GM18951 (cell line): ENCODE measurements around the gene MED29.

Source experiments
- POLR2A ChIP-seq: IDR thresholded peaks from 4 replicates; pipeline ENCODE4 v1.6.1; 2011; ENCODE audit warnings: mild to moderate bottlenecking; ENCODE audit not compliant: insufficient read length, insufficient read depth; ENCODE audit errors: extremely low read depth
- in situ Hi-C: fragments of 300-500 bp; cut with MboI; formaldehyde crosslinking; loops from one replicate; pipeline ENCODE4 v1.12.0; 2022; ENCODE audit warnings: low sequenced_read_pairs, mixed read lengths, inconsistent platforms; ENCODE audit not compliant: unreplicated experiment

Gene MED29

GRCh38 chr19:39427707-39428106, 36.5 kb downstream of the MED29 start:
- no peak for TF ChIP-seq POLR2A
- in situ Hi-C loops, result no loop called here

GRCh38 chr19:39428283-39429112, 37.3 kb downstream of the MED29 start:
- TF ChIP-seq POLR2A, result no peak
- in situ Hi-C loops, result no loop called here

DNA sequence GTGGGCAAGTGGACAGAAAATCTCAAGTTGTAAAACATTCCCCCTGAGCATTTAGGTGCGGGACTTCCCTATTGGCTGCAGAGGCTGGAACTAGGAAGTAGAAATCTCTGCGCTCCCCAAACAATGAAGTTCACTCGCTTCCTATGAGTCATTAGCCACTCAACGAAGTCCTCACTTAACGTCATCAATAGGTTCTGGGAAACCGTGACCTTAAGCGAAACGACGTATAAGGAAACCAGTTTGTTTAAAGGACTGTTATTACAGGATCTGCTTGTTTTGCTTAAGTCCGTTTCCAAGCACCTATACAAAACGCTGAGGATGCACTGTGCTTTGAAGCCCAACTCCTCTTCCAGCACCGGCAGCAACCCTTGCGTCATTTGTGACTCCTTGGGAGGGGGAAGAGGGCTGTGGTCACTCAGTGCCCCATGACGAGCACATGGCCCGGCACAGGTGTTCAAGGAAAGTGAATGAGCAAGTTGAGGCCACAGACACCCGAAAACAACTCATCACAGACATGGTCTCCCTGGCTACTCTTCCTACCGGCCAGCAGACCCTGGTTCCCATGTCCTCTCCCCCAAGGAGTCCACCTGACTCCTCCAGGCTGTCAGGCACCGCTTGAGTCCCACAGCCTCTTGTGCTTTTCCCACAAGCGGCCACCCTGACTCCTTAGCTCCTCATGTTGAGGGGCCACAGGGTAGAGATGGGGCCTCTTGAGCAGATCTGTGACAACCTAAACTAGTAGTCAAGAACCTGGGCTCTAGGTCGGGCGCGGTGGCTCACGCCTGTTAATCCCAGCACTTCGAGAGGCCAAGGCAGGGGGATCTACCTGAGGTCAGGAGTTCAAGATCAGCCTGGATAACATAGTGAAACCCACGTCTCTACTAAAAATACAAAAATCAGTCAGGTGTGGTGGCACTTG, 39.8 kb downstream of the MED29 start:
- in situ Hi-C loops, result no loop called here
- peak; percentile 35 for TF ChIP-seq POLR2A

DNA sequence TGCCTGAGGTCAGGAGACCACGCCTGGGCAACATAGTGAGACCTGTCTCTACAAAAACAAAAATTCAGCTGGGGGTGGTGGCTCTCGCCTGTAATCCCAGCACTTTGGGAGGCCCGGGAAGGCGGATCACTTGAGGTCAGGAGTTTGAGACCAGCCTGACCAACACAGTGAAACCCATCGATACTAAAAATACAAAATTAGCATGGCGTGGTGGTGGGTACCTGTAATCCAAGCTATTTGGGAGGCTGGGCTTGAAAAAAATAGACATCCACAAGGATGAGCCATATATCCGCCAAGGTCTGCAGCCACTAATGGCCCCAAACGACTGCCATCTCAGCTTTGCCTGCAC, 41.5 kb downstream of the MED29 start:
- in situ Hi-C loops, result no loop called here
- TF ChIP-seq POLR2A, result peak; percentile 38

- in situ Hi-C loops, result no loop called here
- TF ChIP-seq POLR2A, result no peak
Observed at GRCh38 chr19:39433480-39434079, 42.4 kb downstream of the MED29 start.

GRCh38 chr19:39434123-39435076, 43.2 kb downstream of the MED29 start:
- in situ Hi-C loops, result no loop called here
- no peak for TF ChIP-seq POLR2A

DNA sequence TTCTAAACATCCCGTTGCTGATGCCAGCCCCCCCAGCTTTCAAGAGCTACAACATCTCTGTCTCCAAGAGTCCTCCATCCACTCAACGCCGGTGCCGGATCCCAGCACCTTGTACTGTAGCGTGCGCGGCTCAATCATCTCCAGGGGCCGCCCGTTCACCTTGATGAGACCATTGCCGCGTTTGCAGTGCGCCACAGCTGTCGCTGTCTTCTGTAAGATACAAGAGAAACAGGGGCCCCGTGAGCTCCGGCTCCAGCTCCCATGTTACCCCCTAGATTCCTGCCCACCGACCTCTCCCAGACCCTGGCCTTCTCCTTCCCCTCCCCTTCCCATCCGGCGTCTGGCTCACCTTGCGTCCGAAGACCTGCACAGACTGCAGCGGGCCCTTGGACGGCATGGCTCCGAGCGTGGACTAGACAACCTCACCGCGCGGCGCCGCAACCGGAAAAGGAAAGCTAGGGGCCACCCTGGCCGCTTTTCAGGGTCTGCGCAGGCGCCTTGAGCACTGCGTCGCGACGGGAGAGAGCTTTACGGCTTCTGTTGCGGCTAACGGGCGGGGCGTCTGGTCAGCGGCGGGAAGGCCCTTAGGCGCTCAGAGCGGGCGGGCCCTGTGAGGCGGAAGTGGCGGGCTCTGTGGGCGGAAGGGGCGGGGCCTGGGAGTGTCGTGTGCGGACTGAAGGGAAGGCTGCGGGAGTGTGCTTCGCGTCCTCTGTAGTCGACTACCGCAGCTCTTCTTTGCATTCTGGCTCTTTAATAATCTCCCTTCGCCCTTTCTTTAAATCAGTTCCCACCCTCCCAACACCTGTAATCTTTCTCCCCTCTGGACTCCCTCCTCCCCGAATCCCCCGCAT, 44.5 kb downstream of the MED29 start, which contains the start of gene RPS16:
Gene RPS16, minus strand, starts transcription at position 451 of the 851 bp plus-strand sequence. Its CDS starts 54 bp downstream, at position 397.
- in situ Hi-C loops, result no loop called here
- TF ChIP-seq POLR2A, result peak; percentile 98

- TF ChIP-seq POLR2A, result no peak
- in situ Hi-C loops, result no loop called here
Observed at GRCh38 chr19:39436350-39436716, 45.2 kb downstream of the MED29 start.

DNA sequence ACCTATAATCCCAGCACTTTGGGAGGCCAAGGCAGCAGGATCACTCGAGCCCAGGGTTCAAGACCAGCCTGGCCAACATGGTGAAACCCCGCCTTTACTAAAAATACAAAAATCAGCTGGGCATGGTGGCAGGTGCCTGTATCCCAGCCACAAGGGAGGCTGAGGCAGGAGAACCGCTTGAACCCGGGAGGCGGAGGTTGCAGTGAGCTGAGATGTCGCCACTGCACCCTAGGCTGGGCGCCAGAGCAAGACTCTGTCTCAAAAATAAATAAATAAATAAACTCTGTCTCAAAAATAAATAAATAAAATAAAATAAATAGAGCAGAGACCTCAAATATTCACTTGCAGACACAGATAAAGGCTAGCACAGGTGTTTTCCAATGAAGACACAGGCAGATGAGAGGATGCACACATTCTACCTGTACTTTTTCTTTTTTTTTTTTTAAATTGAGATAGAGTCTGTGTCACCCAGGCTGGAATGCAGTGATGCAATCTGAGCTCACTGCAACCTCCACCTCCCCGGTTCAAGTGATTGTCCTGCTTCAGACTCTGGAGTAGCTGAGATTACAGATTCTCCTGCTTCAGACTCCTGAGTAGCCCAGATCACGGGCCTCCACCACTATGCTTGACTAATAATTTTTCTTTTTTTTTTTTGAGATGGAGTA, 47.2 kb downstream of the MED29 start:
- in situ Hi-C loops, result no loop called here
- no peak for TF ChIP-seq POLR2A

DNA sequence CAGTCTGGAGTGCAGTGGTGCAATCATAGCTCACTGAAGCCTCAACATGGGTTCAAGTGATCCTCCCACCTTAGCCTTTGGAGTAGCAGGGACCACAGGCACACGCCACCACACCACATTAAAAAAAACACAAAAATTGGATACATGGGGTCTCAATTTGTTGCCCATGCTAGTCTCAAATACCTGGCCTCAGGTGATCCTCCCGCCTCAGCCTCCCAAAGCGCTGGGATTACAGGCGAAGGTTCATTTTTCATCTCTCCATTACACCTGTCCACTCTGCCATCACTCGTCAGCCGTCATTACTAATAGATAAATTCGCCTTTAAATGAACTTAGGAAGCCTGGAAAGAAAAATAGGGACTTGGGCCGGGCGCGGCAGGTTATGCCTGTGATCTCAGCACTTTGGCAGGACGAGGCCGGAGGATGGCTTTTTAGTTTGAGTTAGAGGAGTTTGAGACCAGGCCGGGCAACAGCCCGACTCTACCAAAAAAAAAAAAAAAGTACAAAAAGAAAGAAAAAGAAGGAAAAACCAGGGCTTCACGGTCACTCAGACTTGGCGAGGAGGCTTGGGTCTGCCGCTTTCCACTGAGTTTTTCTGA, 53.5 kb downstream of the MED29 start:
- in situ Hi-C loops, result no loop called here

More for the DNA sequence above, 53.5 kb downstream of the MED29 start:
- TF ChIP-seq POLR2A, result no peak
